SK-N-SH treated with all-trans-retinoic acid at 6 μM for 48 hours (cell line): ENCODE measurements around the gene LARGE1.

Experiments
- TOX ChIP-seq: fragments of 250-450 bp; sonication (Bioruptor Pico); IDR thresholded peaks from 2 replicates; pipeline ENCODE4 v1.8.0; 2021; ENCODE audit warnings: mild to moderate bottlenecking, moderate library complexity, borderline replicate concordance
- ZC3H10 ChIP-seq: fragments of 250-450 bp; sonication (Bioruptor Pico); IDR thresholded peaks from 2 replicates; pipeline ENCODE4 v1.5.1; 2021; ENCODE audit warnings: mild to moderate bottlenecking, moderate library complexity
- ZFP3 ChIP-seq: fragments of 250-450 bp; sonication (Bioruptor Pico); IDR thresholded peaks from 2 replicates; pipeline ENCODE4 v1.5.0; 2020; ENCODE audit warnings: mild to moderate bottlenecking, moderate library complexity
- ZNF8 ChIP-seq: fragments of 450-650 bp; formaldehyde crosslinking; IDR thresholded peaks from 2 replicates; pipeline ENCODE4 v1.5.0; 2020; ENCODE audit warnings: mild to moderate bottlenecking, moderate library complexity
- TF ChIP-seq, protein P1 (sequence below): fragments of 250-450 bp; sonication (Bioruptor Pico); IDR thresholded peaks from 2 replicates; pipeline ENCODE4 v1.5.1; 2021; ENCODE audit warnings: mild to moderate bottlenecking, moderate library complexity
- TF ChIP-seq, protein P2 (sequence below): fragments of 250-450 bp; sonication (Bioruptor Pico); IDR thresholded peaks from 2 replicates; pipeline ENCODE4 v1.8.0; 2020; ENCODE audit warnings: mild to moderate bottlenecking, moderate library complexity, borderline replicate concordance
- TF ChIP-seq, protein P3 (sequence below): fragments of 250-450 bp; sonication (Bioruptor Pico); IDR thresholded peaks from 2 replicates; pipeline ENCODE4 v1.5.0; 2020; ENCODE audit warnings: mild to moderate bottlenecking, moderate library complexity
- TF ChIP-seq, protein P4 (sequence below): fragments of 250-450 bp; sonication (Bioruptor Pico); IDR thresholded peaks from 2 replicates; pipeline ENCODE4 v1.8.0; 2021; ENCODE audit warnings: low read depth, mild to moderate bottlenecking, moderate library complexity, borderline replicate concordance

DNA sequence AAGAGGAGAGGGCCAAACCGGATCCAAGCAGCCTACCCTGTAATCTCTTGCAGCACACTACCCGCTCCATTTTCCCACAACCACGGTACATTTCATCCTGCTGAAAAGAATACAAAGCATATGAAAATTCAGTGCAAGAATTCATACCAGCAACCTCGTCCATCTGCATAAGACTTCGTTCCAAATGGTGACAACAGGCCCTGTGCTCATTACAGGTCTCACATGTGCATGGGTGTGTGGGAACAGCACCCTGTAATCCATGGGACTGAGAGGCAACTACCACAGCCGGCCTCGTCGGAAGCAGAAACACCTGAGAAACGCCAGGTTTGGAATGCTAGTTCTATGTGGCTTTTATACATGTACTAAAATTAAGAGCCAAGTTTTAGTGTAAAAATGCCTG, 52.3 kb downstream of the LARGE1 start:
- TF ChIP-seq TOX (CRISPR knock-in tag): no peak
- TF ChIP-seq, protein P1, sequence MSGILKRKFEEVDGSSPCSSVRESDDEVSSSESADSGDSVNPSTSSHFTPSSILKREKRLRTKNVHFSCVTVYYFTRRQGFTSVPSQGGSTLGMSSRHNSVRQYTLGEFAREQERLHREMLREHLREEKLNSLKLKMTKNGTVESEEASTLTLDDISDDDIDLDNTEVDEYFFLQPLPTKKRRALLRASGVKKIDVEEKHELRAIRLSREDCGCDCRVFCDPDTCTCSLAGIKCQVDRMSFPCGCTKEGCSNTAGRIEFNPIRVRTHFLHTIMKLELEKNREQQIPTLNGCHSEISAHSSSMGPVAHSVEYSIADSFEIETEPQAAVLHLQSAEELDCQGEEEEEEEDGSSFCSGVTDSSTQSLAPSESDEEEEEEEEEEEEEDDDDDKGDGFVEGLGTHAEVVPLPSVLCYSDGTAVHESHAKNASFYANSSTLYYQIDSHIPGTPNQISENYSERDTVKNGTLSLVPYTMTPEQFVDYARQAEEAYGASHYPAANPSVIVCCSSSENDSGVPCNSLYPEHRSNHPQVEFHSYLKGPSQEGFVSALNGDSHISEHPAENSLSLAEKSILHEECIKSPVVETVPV (CRISPR knock-in tag): no peak
- no peak for TF ChIP-seq ZC3H10 (CRISPR knock-in tag)
- TF ChIP-seq, protein P2, sequence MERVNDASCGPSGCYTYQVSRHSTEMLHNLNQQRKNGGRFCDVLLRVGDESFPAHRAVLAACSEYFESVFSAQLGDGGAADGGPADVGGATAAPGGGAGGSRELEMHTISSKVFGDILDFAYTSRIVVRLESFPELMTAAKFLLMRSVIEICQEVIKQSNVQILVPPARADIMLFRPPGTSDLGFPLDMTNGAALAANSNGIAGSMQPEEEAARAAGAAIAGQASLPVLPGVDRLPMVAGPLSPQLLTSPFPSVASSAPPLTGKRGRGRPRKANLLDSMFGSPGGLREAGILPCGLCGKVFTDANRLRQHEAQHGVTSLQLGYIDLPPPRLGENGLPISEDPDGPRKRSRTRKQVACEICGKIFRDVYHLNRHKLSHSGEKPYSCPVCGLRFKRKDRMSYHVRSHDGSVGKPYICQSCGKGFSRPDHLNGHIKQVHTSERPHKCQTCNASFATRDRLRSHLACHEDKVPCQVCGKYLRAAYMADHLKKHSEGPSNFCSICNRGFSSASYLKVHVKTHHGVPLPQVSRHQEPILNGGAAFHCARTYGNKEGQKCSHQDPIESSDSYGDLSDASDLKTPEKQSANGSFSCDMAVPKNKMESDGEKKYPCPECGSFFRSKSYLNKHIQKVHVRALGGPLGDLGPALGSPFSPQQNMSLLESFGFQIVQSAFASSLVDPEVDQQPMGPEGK (CRISPR knock-in tag): no peak
- TF ChIP-seq, protein P3, sequence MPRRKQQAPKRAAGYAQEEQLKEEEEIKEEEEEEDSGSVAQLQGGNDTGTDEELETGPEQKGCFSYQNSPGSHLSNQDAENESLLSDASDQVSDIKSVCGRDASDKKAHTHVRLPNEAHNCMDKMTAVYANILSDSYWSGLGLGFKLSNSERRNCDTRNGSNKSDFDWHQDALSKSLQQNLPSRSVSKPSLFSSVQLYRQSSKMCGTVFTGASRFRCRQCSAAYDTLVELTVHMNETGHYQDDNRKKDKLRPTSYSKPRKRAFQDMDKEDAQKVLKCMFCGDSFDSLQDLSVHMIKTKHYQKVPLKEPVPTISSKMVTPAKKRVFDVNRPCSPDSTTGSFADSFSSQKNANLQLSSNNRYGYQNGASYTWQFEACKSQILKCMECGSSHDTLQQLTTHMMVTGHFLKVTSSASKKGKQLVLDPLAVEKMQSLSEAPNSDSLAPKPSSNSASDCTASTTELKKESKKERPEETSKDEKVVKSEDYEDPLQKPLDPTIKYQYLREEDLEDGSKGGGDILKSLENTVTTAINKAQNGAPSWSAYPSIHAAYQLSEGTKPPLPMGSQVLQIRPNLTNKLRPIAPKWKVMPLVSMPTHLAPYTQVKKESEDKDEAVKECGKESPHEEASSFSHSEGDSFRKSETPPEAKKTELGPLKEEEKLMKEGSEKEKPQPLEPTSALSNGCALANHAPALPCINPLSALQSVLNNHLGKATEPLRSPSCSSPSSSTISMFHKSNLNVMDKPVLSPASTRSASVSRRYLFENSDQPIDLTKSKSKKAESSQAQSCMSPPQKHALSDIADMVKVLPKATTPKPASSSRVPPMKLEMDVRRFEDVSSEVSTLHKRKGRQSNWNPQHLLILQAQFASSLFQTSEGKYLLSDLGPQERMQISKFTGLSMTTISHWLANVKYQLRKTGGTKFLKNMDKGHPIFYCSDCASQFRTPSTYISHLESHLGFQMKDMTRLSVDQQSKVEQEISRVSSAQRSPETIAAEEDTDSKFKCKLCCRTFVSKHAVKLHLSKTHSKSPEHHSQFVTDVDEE: no peak
- no peak for TF ChIP-seq ZNF8 (CRISPR knock-in tag)
- TF ChIP-seq ZFP3 (CRISPR knock-in tag): no peak
- TF ChIP-seq, protein P4, sequence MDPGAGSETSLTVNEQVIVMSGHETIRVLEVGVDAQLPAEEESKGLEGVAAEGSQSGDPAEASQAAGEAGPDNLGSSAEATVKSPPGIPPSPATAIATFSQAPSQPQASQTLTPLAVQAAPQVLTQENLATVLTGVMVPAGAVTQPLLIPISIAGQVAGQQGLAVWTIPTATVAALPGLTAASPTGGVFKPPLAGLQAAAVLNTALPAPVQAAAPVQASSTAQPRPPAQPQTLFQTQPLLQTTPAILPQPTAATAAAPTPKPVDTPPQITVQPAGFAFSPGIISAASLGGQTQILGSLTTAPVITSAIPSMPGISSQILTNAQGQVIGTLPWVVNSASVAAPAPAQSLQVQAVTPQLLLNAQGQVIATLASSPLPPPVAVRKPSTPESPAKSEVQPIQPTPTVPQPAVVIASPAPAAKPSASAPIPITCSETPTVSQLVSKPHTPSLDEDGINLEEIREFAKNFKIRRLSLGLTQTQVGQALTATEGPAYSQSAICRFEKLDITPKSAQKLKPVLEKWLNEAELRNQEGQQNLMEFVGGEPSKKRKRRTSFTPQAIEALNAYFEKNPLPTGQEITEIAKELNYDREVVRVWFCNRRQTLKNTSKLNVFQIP (CRISPR knock-in tag): no peak
